Measurements from ENCODE around the gene KSR2.

DNA sequence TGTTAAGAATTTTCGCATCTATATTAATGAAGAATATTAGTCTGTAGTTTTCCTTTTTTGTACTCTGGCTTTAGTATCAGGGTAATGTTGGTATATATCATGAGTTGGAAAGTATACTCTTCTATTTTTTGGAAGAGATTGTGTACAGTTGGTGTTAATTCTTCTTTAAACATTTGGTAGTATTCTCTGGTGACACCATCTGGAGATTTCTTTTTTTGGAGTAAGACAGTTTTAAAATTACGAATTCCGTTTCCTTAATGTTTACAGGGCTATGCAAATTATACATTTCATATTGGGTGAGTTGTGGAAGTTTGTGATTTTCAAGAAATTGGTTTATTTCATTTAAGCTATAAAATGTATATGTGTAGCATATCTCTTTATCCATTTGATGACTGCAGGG, 423.6 kb downstream of the KSR2 start:
- no peak for TF ChIP-seq GATA2 (IDR thresholded peaks at IDR 0.05; ENCODE audit: low read depth, low read length)
- TF ChIP-seq GATA3 (IDR thresholded peaks at IDR 0.05; ENCODE audit: low read depth, low read length) = no peak
